Measurements from ENCODE around the gene WSB1.

WSB1 gene

DNA sequence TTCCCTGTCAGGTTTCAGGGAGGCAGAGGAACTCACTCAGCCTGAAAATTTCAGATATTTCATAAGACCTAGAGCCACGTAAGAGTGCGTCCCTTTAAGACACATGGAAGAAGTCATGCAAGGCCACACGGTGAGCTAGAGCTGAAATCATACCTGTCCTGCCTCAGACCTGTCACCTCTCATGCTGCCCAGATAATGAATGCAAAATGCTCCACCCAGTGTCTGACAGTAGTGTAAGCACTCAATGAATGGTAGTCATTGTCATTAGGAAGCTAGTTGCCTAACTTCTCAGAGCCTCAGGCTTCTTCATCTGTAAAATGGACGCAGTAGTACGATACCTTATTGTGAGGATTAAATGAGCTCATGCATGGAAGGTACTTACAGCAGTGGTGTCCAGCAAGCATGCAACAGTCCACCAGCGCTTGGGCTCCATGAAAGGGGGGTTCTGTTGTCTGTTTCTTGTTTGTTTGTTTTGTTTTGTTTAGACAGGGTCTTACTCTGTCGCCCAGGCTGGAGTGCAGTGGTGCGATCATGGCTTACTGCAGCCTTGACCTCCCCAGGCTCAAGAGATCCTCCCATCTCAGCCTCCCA, 60.7 kb downstream of the WSB1 start:
- peak overlapping the region; percentile 68 for H3K4me3 ChIP-seq (replicated peaks; ENCODE audit: insufficient read depth, low read length)
- DNase-seq (ENCODE audit: low read depth in 1 of 2, low spot score in 1 of 2): peak; percentile 40 to 52
- H3K27ac ChIP-seq (replicated peaks): peak overlapping the region; percentile 58
- H3K27me3 ChIP-seq (ENCODE audit: insufficient read depth, poor library complexity, severe bottlenecking): no peaks in the 10 kb centered on the region
- no peak for TF ChIP-seq GABPA (IDR thresholded peaks at IDR 0.05; ENCODE audit: low read depth)
- TF ChIP-seq, protein P1, sequence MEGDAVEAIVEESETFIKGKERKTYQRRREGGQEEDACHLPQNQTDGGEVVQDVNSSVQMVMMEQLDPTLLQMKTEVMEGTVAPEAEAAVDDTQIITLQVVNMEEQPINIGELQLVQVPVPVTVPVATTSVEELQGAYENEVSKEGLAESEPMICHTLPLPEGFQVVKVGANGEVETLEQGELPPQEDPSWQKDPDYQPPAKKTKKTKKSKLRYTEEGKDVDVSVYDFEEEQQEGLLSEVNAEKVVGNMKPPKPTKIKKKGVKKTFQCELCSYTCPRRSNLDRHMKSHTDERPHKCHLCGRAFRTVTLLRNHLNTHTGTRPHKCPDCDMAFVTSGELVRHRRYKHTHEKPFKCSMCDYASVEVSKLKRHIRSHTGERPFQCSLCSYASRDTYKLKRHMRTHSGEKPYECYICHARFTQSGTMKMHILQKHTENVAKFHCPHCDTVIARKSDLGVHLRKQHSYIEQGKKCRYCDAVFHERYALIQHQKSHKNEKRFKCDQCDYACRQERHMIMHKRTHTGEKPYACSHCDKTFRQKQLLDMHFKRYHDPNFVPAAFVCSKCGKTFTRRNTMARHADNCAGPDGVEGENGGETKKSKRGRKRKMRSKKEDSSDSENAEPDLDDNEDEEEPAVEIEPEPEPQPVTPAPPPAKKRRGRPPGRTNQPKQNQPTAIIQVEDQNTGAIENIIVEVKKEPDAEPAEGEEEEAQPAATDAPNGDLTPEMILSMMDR (IDR thresholded peaks at IDR 0.05; ENCODE audit: insufficient read depth, low read length): no peak
- TF ChIP-seq SPI1 (IDR thresholded peaks at IDR 0.05; ENCODE audit: borderline replicate concordance, low read depth): peak; percentile 17; the same call in 1 of the 2 replicates

DNA sequence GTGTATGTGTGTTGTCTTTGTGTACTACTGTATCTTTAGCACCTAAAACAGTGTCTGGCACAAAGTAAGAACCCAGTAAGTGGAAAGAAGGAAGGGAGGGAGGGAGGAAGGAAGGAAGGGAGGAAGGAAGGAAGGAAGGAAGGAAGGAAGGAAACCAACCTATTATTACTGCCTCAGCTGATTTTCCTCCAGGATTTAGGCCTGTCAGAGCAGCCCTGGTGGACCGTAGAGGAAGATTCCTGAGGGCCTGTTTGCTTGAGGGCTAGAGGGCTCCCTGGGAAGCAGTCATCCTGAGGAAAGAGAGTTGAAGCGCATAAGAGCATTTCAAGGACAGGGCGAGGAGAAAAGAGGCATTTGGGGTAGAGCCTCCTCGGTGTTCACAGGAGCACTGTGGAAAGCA, 61.5 kb downstream of the WSB1 start:
- Histone ChIP-seq H3K27ac (replicated peaks) (no peak overlapping the region), H3K4me3 (replicated peaks; ENCODE audit: insufficient read depth, low read length) (no peak overlapping the region), H3K27me3 (ENCODE audit: insufficient read depth, poor library complexity, severe bottlenecking) (no peaks in the 10 kb centered on the region)
- no peak for DNase-seq (ENCODE audit: low read depth in 1 of 2, low spot score in 1 of 2)
- no peak for TF ChIP-seq GABPA (IDR thresholded peaks at IDR 0.05; ENCODE audit: low read depth)
- TF ChIP-seq, protein P1 (IDR thresholded peaks at IDR 0.05; ENCODE audit: insufficient read depth, low read length): no peak
- TF ChIP-seq POLR2AphosphoS5 (IDR thresholded peaks at IDR 0.05; ENCODE audit: low read depth): no peak
- TF ChIP-seq, protein P2, sequence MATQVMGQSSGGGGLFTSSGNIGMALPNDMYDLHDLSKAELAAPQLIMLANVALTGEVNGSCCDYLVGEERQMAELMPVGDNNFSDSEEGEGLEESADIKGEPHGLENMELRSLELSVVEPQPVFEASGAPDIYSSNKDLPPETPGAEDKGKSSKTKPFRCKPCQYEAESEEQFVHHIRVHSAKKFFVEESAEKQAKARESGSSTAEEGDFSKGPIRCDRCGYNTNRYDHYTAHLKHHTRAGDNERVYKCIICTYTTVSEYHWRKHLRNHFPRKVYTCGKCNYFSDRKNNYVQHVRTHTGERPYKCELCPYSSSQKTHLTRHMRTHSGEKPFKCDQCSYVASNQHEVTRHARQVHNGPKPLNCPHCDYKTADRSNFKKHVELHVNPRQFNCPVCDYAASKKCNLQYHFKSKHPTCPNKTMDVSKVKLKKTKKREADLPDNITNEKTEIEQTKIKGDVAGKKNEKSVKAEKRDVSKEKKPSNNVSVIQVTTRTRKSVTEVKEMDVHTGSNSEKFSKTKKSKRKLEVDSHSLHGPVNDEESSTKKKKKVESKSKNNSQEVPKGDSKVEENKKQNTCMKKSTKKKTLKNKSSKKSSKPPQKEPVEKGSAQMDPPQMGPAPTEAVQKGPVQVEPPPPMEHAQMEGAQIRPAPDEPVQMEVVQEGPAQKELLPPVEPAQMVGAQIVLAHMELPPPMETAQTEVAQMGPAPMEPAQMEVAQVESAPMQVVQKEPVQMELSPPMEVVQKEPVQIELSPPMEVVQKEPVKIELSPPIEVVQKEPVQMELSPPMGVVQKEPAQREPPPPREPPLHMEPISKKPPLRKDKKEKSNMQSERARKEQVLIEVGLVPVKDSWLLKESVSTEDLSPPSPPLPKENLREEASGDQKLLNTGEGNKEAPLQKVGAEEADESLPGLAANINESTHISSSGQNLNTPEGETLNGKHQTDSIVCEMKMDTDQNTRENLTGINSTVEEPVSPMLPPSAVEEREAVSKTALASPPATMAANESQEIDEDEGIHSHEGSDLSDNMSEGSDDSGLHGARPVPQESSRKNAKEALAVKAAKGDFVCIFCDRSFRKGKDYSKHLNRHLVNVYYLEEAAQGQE (IDR thresholded peaks at IDR 0.05; ENCODE audit: insufficient replicate concordance, low read depth): no peak
- TF ChIP-seq SPI1 (IDR thresholded peaks at IDR 0.05; ENCODE audit: borderline replicate concordance, low read depth): no peak

DNA sequence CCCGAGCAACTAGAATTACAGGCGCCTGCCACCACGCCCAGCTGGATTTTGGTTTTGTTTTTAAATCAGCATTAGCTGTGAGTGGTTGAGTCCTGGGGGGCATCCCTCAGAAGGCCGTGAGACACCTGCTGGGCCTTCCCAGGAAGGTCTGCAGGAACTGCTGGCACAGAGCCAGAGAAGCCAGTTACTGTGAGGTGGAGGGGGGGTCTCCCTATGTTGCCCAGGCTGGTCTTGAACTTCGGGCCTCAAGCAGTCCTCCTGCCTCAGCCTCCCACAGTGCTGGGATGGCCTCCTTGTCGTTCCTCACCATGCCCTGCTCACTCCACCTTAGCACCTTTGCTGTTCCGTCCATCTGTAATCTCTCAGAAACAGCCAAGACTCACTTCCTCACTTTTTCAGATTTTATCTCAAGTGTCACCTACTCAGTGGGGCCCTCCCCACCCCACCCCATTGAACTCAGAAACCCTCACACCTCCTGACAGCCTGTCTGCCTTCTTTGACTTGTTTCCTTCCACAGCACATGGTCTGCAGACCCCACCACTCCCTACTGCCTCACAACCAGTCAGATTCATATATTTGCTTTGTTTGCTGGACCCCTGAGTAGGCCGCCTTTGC, 62.3 kb downstream of the WSB1 start:
- H3K27ac ChIP-seq (replicated peaks): no peak overlapping the region
- TF ChIP-seq, protein P1 (IDR thresholded peaks at IDR 0.05; ENCODE audit: insufficient read depth, low read length): no peak
- TF ChIP-seq, protein P2 (IDR thresholded peaks at IDR 0.05; ENCODE audit: insufficient replicate concordance, low read depth): no peak
- no peak for TF ChIP-seq GABPA (IDR thresholded peaks at IDR 0.05; ENCODE audit: low read depth)
- no peak for TF ChIP-seq POLR2AphosphoS5 (IDR thresholded peaks at IDR 0.05; ENCODE audit: low read depth)
- TF ChIP-seq SPI1 (IDR thresholded peaks at IDR 0.05; ENCODE audit: borderline replicate concordance, low read depth): no peak
- DNase-seq (ENCODE audit: low read depth in 1 of 2, low spot score in 1 of 2): no peak
- no peak overlapping the region for H3K4me3 ChIP-seq (replicated peaks; ENCODE audit: insufficient read depth, low read length)
- no peaks in the 10 kb centered on the region for H3K27me3 ChIP-seq (ENCODE audit: insufficient read depth, poor library complexity, severe bottlenecking)
